Measurements from ENCODE around the gene NRG3.

DNA sequence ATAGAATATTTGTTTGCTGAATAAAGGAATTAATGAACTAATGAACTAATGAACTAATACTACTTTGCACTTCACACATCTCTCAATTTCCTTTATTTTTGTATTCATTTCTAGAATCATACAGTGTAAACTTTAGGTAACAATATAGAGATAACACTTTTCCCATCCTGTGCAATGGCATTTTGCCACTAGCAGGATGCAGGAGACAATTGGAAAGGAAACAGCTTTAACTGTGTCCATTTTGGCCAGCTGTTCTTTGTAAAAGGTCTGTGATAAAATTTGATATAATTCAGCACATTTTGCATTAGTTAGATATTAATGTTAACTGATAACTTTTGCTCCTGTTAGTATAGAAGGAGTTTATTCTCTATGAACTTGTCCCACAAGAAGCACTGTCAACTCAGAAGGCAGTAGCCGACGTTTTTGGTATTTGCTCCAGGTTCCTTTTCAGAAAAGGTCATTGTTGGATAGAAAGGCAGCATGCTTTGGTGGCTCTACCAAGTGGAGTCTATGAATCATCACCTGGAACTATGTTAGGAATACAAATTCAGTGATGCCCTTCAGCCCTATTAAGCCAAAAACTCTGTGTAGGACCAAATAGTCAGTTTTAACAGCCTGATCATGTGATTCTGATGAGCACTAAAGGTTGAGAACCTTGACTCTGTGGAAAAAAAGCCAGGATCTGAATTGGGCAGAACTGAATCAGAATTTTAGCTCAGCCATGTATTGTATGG lies 86.6 kb downstream of the NRG3 start:
- no peak for TF ChIP-seq POLR2A (IDR thresholded peaks at IDR 0.05; ENCODE audit: low read depth, low read length)
- no peak for TF ChIP-seq TAF1 (IDR thresholded peaks at IDR 0.05; ENCODE audit: borderline replicate concordance, low read depth, low read length)

Measured in GM12892 (cell line).